ENCODE measurements around the gene COL12A1. TPM values are rescaled to one million over a fixed set of nuclear protein-coding genes. Genes with fewer than 3 reads are reported as not detected.
"Not testable (repeated sequence)": the region's sequence is repeated elsewhere in the genome, so short reads cannot be mapped to it uniquely, and the experiment has no call there.

COL12A1 gene
- polyA plus RNA-seq, 10 donors, result 350 to 879 (median 495) TPM

DNA sequence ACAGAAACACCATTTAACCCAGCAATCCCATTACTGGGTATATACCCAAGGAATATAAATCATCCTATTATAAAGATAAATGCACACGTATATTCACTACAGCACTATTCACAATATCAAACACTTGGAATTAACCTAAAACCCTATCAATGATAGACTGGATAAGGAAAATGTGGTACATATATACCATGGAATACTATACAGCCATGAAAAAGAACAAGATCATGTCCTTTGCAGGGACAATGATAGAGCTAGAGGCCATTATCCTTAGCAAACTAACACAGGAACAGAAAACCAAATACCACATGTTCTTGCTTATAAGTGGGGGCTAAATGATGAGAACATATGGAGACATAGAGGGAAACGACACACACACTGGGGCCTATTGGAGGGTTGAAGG is 19.3 kb downstream of the COL12A1 start:
- not testable (repeated sequence) for DNase-seq

DNA sequence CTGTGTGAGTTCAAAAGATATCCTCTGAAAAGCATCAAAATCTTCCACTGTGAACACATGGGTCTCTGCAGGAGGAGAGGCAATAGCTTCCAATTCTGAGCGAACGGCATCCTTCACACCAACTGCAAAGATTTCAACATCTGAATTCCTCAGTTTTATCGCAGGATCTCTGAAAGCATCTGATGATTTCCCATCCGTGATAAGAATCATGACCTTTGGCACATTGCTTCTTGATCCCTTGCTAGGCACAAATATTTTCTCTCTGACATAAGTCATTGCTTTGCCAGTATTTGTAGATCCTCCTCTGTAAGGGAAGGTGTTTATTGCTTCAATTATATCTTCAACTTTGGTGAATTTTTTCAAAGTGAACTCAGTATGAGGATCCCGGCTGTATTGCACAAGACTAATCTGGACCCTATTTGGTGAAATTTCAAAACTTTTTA is 22.7 kb downstream of the COL12A1 start:
- DNase-seq, result no peak

GRCh38 chr6:75180864-75181263 is 25.0 kb downstream of the COL12A1 start:
- no peak for DNase-seq

GRCh38 chr6:75178757-75179156 is 27.1 kb downstream of the COL12A1 start:
- DNase-seq, result no peak

DNA sequence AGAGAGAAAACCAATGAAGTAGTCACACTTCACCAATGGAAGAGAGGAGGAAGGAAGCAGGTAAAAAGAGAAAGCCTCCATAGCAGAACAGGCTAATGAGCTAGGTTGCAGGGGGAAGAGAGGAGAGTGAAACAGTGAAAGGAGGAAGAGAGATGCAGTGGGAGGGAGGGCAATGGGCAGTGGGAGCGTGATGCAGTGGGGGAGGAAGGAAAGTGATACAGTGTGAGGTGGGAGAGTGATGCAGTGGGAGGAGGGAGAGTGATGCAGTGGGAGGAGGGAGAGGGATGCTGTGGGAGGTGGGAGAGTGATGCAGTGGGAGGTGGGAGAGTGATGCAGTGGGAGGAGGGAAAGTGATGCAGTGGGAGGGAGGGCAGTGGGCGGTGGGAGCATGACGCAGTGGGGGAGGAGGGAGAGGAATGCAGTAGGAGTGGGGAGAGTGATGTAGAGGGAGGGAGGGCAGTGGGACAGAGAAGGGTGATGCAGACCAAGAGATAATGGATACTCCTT is 29.7 kb downstream of the COL12A1 start:
- DNase-seq, result no peak

DNA sequence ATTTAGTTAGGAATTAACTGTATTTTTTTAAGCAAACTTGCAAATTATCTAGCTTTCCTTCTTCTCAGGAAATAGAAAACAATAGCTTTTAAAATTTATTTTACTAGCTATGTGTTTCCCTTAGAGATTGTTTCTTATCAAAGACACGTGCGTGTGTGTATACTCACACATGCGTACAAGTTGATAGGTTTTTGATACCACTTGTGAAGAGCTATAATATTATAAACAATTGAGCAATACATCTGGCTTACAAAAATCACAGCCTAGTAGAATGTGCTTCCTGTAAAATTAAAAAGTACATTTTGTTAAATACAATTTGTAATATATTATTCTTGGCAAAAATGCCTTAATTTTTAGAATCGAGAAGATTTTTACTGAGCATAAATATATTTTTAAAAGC is 33.9 kb downstream of the COL12A1 start:
- DNase-seq, result no peak

DNA sequence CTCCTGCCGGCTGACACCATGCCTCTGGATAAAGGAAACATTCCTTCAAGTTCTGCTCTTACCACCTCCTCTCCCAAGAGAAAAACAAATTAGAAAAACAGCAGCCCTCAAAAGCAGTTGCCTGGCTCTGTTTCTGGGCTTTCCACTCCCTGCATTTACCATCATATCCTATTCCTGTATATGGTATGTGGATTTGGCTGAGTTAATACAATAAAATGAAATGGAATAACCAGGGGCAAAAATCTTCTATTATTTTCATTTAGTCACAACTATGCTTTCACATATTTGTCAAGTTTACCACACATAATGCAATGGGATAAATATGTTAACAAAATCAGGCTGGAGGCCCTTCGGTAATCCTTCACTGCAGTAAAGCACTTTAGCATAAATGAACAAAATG is 34.3 kb downstream of the COL12A1 start:
- DNase-seq, result peak in 1 of 3 donors; percentile 72

DNA sequence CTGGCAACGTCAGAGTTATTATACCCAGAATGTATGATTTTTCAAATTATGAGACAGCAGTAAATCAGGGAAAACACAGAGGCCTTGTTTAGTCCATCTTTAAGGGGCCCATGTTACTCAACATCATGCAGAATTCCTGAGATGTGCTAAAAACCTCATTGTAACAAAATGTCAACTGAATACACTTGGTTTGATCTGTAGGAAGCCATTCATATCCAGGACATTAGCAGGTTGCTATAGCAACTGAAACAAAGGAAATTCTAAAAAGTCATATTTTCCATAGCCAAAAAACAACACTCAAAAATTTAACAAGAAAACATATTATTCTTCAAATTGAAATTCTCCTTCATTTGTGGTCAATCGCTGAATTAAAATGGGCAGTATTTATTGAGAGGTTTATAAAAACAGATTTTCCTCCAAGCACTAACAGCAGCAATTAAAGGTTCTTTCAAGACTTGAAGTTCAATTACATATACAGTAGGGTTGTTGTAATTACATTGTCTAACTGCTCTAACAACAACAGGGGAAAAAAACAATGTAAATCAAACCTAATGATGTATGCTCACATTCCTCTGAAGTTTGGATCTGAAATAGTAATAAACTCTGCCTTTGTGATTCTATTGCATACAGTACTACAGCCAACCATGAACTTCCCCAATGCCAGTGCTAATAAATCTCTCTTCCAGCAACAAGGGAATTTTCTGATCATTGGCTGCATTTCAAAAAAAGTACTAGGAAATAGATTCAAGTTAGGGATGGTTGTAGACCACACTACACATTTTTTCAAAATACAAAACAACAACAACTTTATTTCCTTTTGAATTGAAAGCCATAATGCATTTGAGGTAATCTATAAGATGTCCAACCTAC is 34.9 kb downstream of the COL12A1 start:
- peak in 1 of 3 donors; percentile 84 for DNase-seq

- peak in 1 of 3 donors; percentile 79 for DNase-seq
Observed at GRCh38 chr6:75169689-75170586, 35.9 kb downstream of the COL12A1 start.

DNA sequence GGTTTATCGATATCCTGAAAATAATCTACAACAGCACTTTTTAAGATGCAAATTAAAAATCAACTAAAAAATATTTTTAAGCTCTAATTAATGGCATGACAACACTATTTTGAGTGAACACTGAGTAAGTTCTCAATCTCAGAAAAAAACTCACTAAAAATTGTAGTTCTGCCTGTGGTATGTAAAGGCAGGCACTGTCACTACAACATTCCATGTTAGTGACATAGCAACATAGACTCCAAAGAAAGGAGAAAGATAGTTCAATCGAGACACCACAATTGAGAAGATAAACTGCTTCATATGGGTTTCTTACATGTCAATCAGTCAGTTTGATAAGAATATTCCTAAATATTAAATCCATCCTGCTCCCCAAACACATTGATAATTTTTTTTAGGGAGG is 38.0 kb downstream of the COL12A1 start:
- peak in 1 of 3 donors; percentile 41 for DNase-seq

DNA sequence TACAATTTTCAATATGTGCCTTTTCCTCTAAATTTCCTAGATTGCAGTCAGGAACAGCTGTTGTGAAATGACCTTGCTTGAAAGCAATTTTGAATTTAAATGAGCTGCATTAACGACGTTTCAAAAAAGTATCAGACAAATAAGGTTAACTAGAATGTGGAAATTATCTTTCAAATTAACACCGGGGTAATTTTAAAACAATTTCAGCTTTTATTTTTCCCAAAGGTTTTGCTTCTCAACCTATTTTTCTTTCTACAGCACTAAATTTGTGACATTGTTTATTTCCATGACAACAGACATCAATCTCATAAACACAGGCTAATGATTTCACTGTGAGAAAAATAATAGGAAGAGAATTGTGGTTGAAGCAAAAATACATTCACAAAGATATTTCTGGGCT is 38.5 kb downstream of the COL12A1 start:
- peak in 1 of 3 donors; percentile 52 for DNase-seq

DNA sequence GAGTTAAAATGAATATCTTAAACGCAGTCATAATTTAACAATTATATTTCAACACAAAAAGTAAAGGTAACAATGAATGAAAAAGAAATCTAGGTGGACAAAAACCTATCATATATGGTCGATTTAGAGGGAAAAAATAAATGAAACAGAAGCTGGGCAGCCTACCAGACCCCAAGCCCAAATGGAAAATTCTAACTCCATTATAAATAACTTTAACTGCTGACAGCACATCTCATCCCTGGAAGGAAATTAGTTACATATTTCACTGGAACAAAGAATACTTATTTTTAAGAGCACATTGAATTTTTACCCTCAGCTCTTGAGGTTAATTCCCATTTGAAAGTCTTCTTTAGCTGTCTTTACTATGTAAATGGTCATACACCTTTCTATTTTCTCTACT is 39.1 kb downstream of the COL12A1 start:
- DNase-seq, result peak in 1 of 3 donors; percentile 78

GRCh38 chr6:75166236-75166635 is 39.6 kb downstream of the COL12A1 start:
- no peak for DNase-seq

GRCh38 chr6:75158176-75158575 is 47.7 kb downstream of the COL12A1 start:
- DNase-seq, result no peak

- no peak for DNase-seq
Observed at GRCh38 chr6:75157336-75157735, 48.5 kb downstream of the COL12A1 start.

DNA sequence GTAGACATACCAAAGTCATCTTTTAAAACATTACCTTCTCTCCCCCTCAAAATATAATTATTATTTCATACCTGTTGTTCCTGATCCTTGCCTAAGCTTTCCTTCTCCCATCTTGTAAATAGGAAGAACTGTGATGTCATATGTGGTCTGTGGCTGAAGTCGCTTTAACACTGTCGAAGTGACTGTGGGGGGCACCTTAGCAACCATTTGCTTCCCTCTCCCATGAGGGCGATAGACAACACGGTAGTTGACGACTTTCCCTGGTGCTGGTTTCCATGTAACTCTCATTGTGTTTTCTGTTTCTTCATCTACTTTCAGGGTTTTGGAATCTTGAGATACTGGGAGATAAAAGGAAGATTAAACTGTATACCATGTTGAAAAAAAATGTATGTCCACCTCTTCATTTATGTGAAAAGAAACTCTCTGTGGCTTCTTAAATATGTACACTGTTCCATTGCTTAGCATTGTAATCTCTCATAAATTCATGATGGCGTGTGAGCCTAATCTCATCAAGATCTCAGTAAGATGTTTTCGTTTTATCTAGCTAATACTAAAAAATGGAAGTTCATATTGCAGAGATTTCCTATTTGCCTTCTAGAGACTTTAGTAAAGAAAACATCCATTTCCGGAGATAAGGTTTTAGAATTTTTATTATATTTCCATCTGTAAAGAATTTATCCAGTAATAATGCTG is 49.5 kb downstream of the COL12A1 start:
- no peak for DNase-seq

DNA sequence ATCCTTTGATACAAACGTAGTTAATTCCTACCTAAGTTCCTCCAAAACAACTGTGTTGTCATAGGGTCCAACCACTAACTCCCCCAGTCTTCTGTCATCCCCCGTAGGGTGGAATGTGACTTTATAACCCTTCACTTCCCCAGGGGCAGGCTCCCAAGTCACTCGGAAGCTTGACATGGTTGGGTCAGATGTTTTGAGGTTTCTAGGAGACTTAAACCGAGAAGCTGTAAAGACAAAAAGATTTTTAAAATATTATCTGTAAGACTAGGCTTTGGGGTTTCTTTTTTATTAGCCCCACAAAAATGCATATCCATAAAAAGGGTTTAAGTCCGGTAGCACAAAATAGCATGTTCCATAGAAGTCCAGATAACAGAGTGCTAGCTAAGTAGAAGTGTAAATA is 50.2 kb downstream of the COL12A1 start:
- DNase-seq, result no peak

GRCh38 chr6:75154973-75155372 is 50.9 kb downstream of the COL12A1 start:
- no peak for DNase-seq

GRCh38 chr6:75150685-75151412 is 55.0 kb downstream of the COL12A1 start:
- DNase-seq, result no peak

- DNase-seq, result peak in 1 of 3 donors; percentile 50
Observed at GRCh38 chr6:75149696-75150095, 56.2 kb downstream of the COL12A1 start.

DNA sequence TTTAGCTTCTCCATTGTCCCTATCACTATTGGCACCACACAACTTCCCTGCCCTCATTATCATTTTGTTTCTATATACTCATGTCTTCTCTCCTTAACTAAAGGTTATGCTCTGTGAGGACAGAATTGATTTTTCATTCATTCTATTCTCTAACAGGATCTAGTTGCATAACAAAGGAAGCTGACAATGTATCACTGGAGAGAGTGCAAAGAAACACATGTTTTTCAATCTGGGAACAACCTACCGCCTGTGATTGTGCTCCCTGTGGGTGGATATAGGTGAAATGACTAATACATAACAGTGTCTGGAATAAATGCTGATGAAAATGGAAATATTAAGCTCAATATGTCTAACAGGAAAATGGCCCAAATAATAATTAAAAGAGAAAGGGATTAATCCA is 56.6 kb downstream of the COL12A1 start:
- no peak for DNase-seq

Data from muscle of back (tissue), 11 donors.